K562 treated with DMSO at 1 percent for 24 hours (cell line): ENCODE results near the gene GCM1. TPM values are rescaled to one million over a fixed set of nuclear protein-coding genes. Genes with fewer than 3 reads are reported as not detected.

Experiments used
- total RNA-seq: library from RNA; unstranded; fragments of 300-600 nt; gene quantifications from 2 replicates; pipeline ENCODE4 v1.2.3, GENCODE V29; 2022; ENCODE audit warnings: low read depth; ENCODE audit not compliant: insufficient read depth

GCM1 gene
- total RNA-seq = not detected in 2 replicates

GRCh38 chr6:53148684-53149083, at the start of gene GCM1:
GCM1 (minus strand) TSS chr6:53148841; CDS start chr6:53145632, 3,209 bp downstream.

Other genes starting within 250 kb of the GCM1 start
- gene GSTA3, start 239.1 kb downstream of the GCM1 start, total RNA-seq = not detected in 2 replicates
- 2.7 and 3.9 TPM in 2 replicates for gene GSTA4, start 153.6 kb downstream of the GCM1 start, total RNA-seq
- 2.9 and 3.5 TPM in 2 replicates for gene CILK1, start 87.0 kb downstream of the GCM1 start, total RNA-seq
- gene FBXO9, start 83.4 kb downstream of the GCM1 start, total RNA-seq = 41.2 and 47.5 TPM in 2 replicates
- 70.6 and 72.4 TPM in 2 replicates for gene ELOVL5, start 200.1 kb upstream of the GCM1 start, total RNA-seq